ENCODE data around the gene NRSN1. TPM values are rescaled to one million over a fixed set of nuclear protein-coding genes. Genes with fewer than 3 reads are reported as not detected.

The NRSN1 gene
- total RNA-seq, 1 donor from 2014 or later = not detected

- no peak for ATAC-seq
- no peak for DNase-seq (ENCODE audit: low spot score)
- intact Hi-C loops (cut with DNase I) = no loop called here
Measured at GRCh38 chr6:24194978-24195700, 69.1 kb downstream of the NRSN1 start.

DNA sequence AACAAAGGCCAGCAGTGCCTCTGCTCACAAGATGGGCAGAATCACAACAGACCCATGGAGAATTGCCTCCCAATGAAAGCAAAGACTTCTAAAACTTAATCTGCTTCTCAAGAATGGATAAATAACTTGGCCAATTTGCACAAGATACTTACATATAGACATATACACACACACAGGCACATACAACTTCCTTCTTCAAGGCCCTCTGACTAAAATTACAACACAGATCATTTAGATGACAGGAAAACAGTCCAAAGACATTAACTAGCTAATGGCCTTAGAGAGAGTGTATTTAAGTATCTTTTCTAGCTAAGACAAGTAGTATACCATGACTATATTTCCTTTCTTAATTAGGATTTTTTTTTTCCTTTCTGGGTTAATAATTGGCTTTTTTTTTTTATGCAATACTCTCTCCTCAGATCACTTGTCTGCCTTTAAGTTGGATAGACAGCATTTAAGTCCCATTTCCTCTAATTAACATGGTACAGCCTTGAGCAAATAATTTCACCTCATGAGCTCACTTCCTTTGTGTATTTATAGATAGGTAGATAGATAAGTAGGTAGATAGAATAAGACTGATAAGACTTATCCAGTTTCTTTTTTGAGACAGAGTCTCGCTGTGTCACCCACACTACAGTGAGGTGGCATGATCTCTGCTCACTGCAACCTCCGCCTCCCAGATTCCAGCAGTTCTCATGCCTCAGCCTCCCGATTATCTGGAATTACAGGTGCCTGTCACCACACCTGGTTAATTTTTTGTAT is 70.0 kb downstream of the NRSN1 start:
- DNase-seq (ENCODE audit: low spot score) (no peak), ATAC-seq (no peak)
- intact Hi-C loops (cut with DNase I) = no loop called here

Other genes starting within 250 kb of the NRSN1 start
- not detected for gene DCDC2, start 231.8 kb downstream of the NRSN1 start, total RNA-seq

Measured in sciatic nerve (tissue), 2 donors.